Lung microvascular endothelial cell (primary cell): ENCODE measurements around the gene RPL19. TPM values are rescaled to one million over a fixed set of nuclear protein-coding genes. Genes with fewer than 3 reads are reported as not detected.
A peak's percentile ranks its signal among the peaks of the same experiment; 100 is the strongest.

Experiments used
- DNase-seq, 2 donors: peaks; one replicate each; pipeline versions ENCODE4 v3.0.0 to v3.0.0-alpha.2; 2010; ENCODE audit warnings: low read depth in 2 of 2
- total RNA-seq: library from RNA; depleted of rRNA; stranded (reverse); fragments of >200 nt; gene quantifications from 2 replicates; pipeline ENCODE4 v1.2.1, GENCODE V29; 2014

The RPL19 gene
- total RNA-seq, 1 donor from 2014 or later = 1,196 TPM

GRCh38 chr17:39197380-39198185 lies 2.5 kb upstream of the RPL19 start, which contains the start of gene CACNB1:
TSS of gene CACNB1 (minus strand) at chr17:39197669. CDS start at chr17:39197495, 174 bp downstream.
- DNase-seq = peak; percentile 53 to 64

- DNase-seq = no peak
Measured at GRCh38 chr17:39198186-39198566, 1.9 kb upstream of the RPL19 start.

GRCh38 chr17:39199820-39200069 lies 338 bp upstream of the RPL19 start:
- peak; percentile 95 to 97 for DNase-seq

- DNase-seq = no peak
Measured at GRCh38 chr17:39200957-39201510, 951 bp downstream of the RPL19 start.

- no peak for DNase-seq
Measured at GRCh38 chr17:39204245-39204644, 4.2 kb downstream of the RPL19 start.

- DNase-seq = no peak
Measured at GRCh38 chr17:39205112-39205526, 5.0 kb downstream of the RPL19 start.

- no peak for DNase-seq
Measured at GRCh38 chr17:39208136-39208535, 8.1 kb downstream of the RPL19 start.

GRCh38 chr17:39208893-39209292 lies 8.8 kb downstream of the RPL19 start:
- DNase-seq = no peak

GRCh38 chr17:39209317-39210092 lies 9.4 kb downstream of the RPL19 start:
- DNase-seq = peak; percentile 43 to 48

GRCh38 chr17:39210093-39210434 lies 10.0 kb downstream of the RPL19 start:
- DNase-seq = no peak

- DNase-seq = no peak
Measured at GRCh38 chr17:39212195-39212810, 12.2 kb downstream of the RPL19 start.

GRCh38 chr17:39212841-39213480 lies 12.9 kb downstream of the RPL19 start:
- DNase-seq = no peak

GRCh38 chr17:39213852-39214251 lies 13.8 kb downstream of the RPL19 start:
- DNase-seq = no peak

- DNase-seq = no peak
Measured at GRCh38 chr17:39217734-39218369, 17.8 kb downstream of the RPL19 start.

- no peak for DNase-seq
Measured at GRCh38 chr17:39218906-39219305, 18.8 kb downstream of the RPL19 start.

- no peak for DNase-seq
Measured at GRCh38 chr17:39219647-39220154, 19.6 kb downstream of the RPL19 start.

- no peak for DNase-seq
Measured at GRCh38 chr17:39221572-39221971, 21.5 kb downstream of the RPL19 start.

- no peak for DNase-seq
Measured at GRCh38 chr17:39222151-39222550, 22.1 kb downstream of the RPL19 start.

GRCh38 chr17:39222866-39223834 lies 23.1 kb downstream of the RPL19 start:
- DNase-seq = no peak
